Measurements from ENCODE around the gene GREM2. TPM values are rescaled to one million over a fixed set of nuclear protein-coding genes. Genes with fewer than 3 reads are reported as not detected.

GREM2 gene
- total RNA-seq, 5 donors from 2014 or later (not counting 1 experiment from before 2014, with no cell fraction given): 0.23 to 2.9 (median 0.98) TPM

DNA sequence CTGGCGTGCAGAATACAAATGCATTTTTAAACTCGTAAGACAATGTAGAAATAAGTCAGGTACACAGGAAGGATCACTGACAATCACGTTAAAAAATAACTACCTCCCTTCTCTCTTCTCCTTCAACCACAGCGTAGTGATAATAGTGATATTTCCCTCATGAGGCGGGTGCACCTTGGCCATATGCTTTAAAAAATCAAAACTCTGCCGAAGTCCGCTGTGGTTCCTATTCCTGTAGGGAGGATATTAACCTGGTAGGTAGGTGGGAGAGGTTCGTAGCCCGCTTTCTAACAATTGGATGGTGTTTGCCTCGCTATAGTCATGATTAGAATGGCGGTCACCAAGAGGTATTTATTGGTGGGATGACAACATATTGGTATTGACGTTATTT lies 732 bp downstream of the GREM2 start:
- peaks cover 15 to 32% of the 10 kb centered on the region in 2 donors for H3K27me3 Mint-ChIP-seq
- no peaks in the 10 kb centered on the region for H3K36me3 Mint-ChIP-seq
- ChIA-PET POLR2A (no interaction called here), CTCF (no interaction called here)
- H3K9me3 Mint-ChIP-seq: no peaks in the 10 kb centered on the region
- DNase-seq (peak in 1 of 35 experiments; percentile 1), ATAC-seq (replicated peaks in 1 of 4) (no peak)
- WGBS (ENCODE audit: insufficient coverage): 49% methylated on average over 5 of the region's 12 CpGs
- Histone ChIP-seq H3K4me1 (ENCODE audit: control insufficient read depth in 1 of 2, extremely low read depth in 1 of 2, insufficient read depth in 2 of 2, low read length in 2 of 2) (peaks cover 0 to 9% of the 10 kb centered on the region in 2 experiments), H3K4me3 (ENCODE audit: control insufficient read depth in 1 of 2, extremely low read depth in 1 of 2, low read length in 1 of 2) (peak overlapping the region; percentile 62), H3K36me3 (ENCODE audit: control insufficient read depth in 2 of 2, extremely low read depth in 1 of 2, insufficient read depth in 1 of 2, low read length in 1 of 2) (no peaks in the 10 kb centered on the region), H3K9me3 (no peaks in the 10 kb centered on the region), H3K27me3 (replicated peaks in 1 of 2; ENCODE audit: control insufficient read depth in 2 of 2, extremely low read depth in 1 of 2, insufficient read depth in 2 of 2, low read length in 1 of 2) (peaks cover 6 to 15% of the 10 kb centered on the region in 2 experiments), H3K27ac (ENCODE audit: low read length) (peak overlapping the region; percentile 50)
- H3K4me1 Mint-ChIP-seq: peaks cover 22 to 49% (median 42%) of the 10 kb centered on the region in 3 donors
- H3K4me3 Mint-ChIP-seq: peak overlapping the region; percentile 71 to 89 (median 88)
- H3K27ac Mint-ChIP-seq: peak overlapping the region; percentile 81 to 88

GRCh38 chr1:240610636-240611035 lies 1.3 kb downstream of the GREM2 start:
- Histone ChIP-seq H3K4me3 (ENCODE audit: control insufficient read depth in 1 of 2, extremely low read depth in 1 of 2, low read length in 1 of 2) (no peak overlapping the region), H3K36me3 (ENCODE audit: control insufficient read depth in 2 of 2, extremely low read depth in 1 of 2, insufficient read depth in 1 of 2, low read length in 1 of 2) (no peaks in the 10 kb centered on the region), H3K27ac (ENCODE audit: low read length) (no peak overlapping the region), H3K9me3 (no peaks in the 10 kb centered on the region), H3K4me1 (ENCODE audit: control insufficient read depth in 1 of 2, extremely low read depth in 1 of 2, insufficient read depth in 2 of 2, low read length in 2 of 2) (peaks cover 0 to 9% of the 10 kb centered on the region in 2 experiments), H3K27me3 (replicated peaks in 1 of 2; ENCODE audit: control insufficient read depth in 2 of 2, extremely low read depth in 1 of 2, insufficient read depth in 2 of 2, low read length in 1 of 2) (peaks cover 6 to 15% of the 10 kb centered on the region in 2 experiments)
- Mint-ChIP-seq H3K27me3 (peaks cover 15 to 32% of the 10 kb centered on the region in 2 donors), H3K36me3 (no peaks in the 10 kb centered on the region), H3K4me3 (peak overlapping the region; percentile 32 to 88 (median 71)), H3K9me3 (no peaks in the 10 kb centered on the region), H3K4me1 (peaks cover 22 to 49% (median 42%) of the 10 kb centered on the region in 3 donors), H3K27ac (peak overlapping the region in 1 of 2 donors; percentile 11)
- 73% methylated on average over 6 of the region's 6 CpGs for WGBS (ENCODE audit: insufficient coverage)
- DNase-seq: no peak
- POLR2A ChIA-PET: no interaction called here
- CTCF ChIA-PET: no interaction called here
- ATAC-seq (replicated peaks in 1 of 4): no peak

DNA sequence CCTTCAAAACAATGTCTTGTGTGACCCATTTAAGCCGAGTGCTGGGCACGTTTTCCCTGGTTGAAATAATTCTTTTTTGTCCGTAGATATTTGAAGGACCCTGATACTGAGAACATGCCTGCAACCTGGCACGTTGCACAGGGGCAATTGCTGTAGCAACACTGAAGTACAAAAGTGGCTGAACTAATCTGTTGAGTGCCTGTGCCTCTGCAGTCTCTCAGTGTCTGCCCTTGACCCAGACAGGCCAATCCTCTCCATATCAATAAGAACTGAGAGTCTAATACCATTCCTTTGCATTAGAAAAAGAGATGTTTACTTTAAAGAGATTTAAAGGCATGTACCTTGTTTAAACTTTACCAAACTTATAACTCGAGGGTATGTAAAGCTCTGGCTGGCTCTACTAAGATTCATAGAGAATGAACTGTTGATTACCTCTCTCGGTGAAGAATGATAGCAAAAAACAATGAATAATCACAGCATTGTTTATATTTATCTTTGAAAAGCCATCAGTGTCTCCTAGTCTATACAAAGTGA lies 2.4 kb downstream of the GREM2 start:
- Histone ChIP-seq H3K27me3 (replicated peaks in 1 of 2; ENCODE audit: control insufficient read depth in 2 of 2, extremely low read depth in 1 of 2, insufficient read depth in 2 of 2, low read length in 1 of 2) (peaks cover 6 to 15% of the 10 kb centered on the region in 2 experiments), H3K27ac (ENCODE audit: low read length) (no peak overlapping the region), H3K36me3 (ENCODE audit: control insufficient read depth in 2 of 2, extremely low read depth in 1 of 2, insufficient read depth in 1 of 2, low read length in 1 of 2) (no peaks in the 10 kb centered on the region), H3K9me3 (no peaks in the 10 kb centered on the region), H3K4me3 (ENCODE audit: control insufficient read depth in 1 of 2, extremely low read depth in 1 of 2, low read length in 1 of 2) (no peak overlapping the region), H3K4me1 (ENCODE audit: control insufficient read depth in 1 of 2, extremely low read depth in 1 of 2, insufficient read depth in 2 of 2, low read length in 2 of 2) (peaks cover 0 to 9% of the 10 kb centered on the region in 2 experiments)
- Mint-ChIP-seq H3K27ac (peak overlapping the region in 1 of 2 donors; percentile 44), H3K36me3 (no peaks in the 10 kb centered on the region), H3K9me3 (no peaks in the 10 kb centered on the region), H3K4me3 (peak overlapping the region in 2 of 3 donors; percentile 32 to 88), H3K27me3 (peaks cover 15 to 32% of the 10 kb centered on the region in 2 donors), H3K4me1 (peaks cover 22 to 49% (median 42%) of the 10 kb centered on the region in 3 donors)
- POLR2A ChIA-PET: no interaction called here
- WGBS (ENCODE audit: insufficient coverage): 39% methylated on average over 3 of the region's 6 CpGs
- DNase-seq: no peak
- ATAC-seq (replicated peaks in 1 of 4): no peak
- CTCF ChIA-PET: interaction anchor here in 1 of 2 donors (1.3 to 2.3 kb wide), 2 partner anchors 150 to 155 kb away, joined by 3 to 13 read pairs; no protein-coding TSS in a partner anchor

DNA sequence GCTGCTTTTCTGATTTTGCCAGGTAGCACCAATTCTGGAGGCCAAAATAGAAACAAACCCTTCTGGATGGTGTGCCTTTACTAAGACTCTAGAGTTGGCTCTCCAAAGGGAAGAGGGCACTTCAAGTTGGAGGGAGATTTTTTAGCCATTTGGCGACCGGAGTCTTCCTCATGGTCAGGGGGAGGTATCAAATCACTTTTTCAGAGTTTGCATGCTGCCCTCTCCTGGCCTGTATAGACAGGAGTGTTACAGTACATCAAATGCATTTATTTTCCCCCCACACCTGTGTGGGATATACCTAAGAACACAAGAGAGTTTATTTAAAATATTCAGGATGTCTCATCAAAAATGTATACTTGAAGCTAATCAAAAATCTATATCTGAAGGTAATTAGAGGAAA lies 3.2 kb downstream of the GREM2 start:
- Histone ChIP-seq H3K27me3 (replicated peaks in 1 of 2; ENCODE audit: control insufficient read depth in 2 of 2, extremely low read depth in 1 of 2, insufficient read depth in 2 of 2, low read length in 1 of 2) (peaks cover 6 to 15% of the 10 kb centered on the region in 2 experiments), H3K4me1 (ENCODE audit: control insufficient read depth in 1 of 2, extremely low read depth in 1 of 2, insufficient read depth in 2 of 2, low read length in 2 of 2) (peaks cover 0 to 9% of the 10 kb centered on the region in 2 experiments), H3K36me3 (ENCODE audit: control insufficient read depth in 2 of 2, extremely low read depth in 1 of 2, insufficient read depth in 1 of 2, low read length in 1 of 2) (no peaks in the 10 kb centered on the region), H3K27ac (ENCODE audit: low read length) (no peak overlapping the region), H3K4me3 (ENCODE audit: control insufficient read depth in 1 of 2, extremely low read depth in 1 of 2, low read length in 1 of 2) (no peak overlapping the region), H3K9me3 (no peaks in the 10 kb centered on the region)
- Mint-ChIP-seq H3K4me1 (peaks cover 20 to 45% (median 38%) of the 10 kb centered on the region in 3 donors), H3K27me3 (peaks cover 15 to 30% of the 10 kb centered on the region in 2 donors), H3K4me3 (peak overlapping the region in 1 of 3 donors; percentile 31), H3K36me3 (no peaks in the 10 kb centered on the region), H3K27ac (no peak overlapping the region), H3K9me3 (no peaks in the 10 kb centered on the region)
- DNase-seq: peak in 3 of 35 experiments; percentile 2 to 22 (median 4)
- ChIA-PET POLR2A (no interaction called here), CTCF (interaction anchor here in 1 of 2 donors (0.9 to 2.3 kb wide), 4 partner anchors 27 to 154 kb away, joined by 3 to 13 read pairs (median 4); no protein-coding TSS in a partner anchor)
- WGBS (ENCODE audit: insufficient coverage): no CpG with 5 or more reads among the region's 2 CpGs
- no peak for ATAC-seq (replicated peaks in 1 of 4)

GRCh38 chr1:240607006-240607405 lies 4.9 kb downstream of the GREM2 start:
- ATAC-seq (replicated peaks in 1 of 4) (no peak), DNase-seq (no peak)
- Mint-ChIP-seq H3K36me3 (no peaks in the 10 kb centered on the region), H3K4me1 (peaks cover 11 to 28% (median 21%) of the 10 kb centered on the region in 3 donors), H3K4me3 (no peak overlapping the region), H3K9me3 (no peaks in the 10 kb centered on the region), H3K27ac (no peak overlapping the region), H3K27me3 (peaks cover 13 to 17% of the 10 kb centered on the region in 2 donors)
- no peak overlapping the region for H3K27ac ChIP-seq (ENCODE audit: low read length)
- H3K4me3 ChIP-seq (ENCODE audit: control insufficient read depth in 1 of 2, extremely low read depth in 1 of 2, low read length in 1 of 2): no peak overlapping the region
- peaks cover 5 to 11% of the 10 kb centered on the region in 2 experiments for H3K27me3 ChIP-seq (replicated peaks in 1 of 2; ENCODE audit: control insufficient read depth in 2 of 2, extremely low read depth in 1 of 2, insufficient read depth in 2 of 2, low read length in 1 of 2)
- H3K9me3 ChIP-seq: no peaks in the 10 kb centered on the region
- CTCF ChIA-PET: interaction anchor here in 1 of 2 donors (0.9 to 1.7 kb wide), 3 partner anchors 142 to 152 kb away, joined by 4 to 12 read pairs (median 5); no protein-coding TSS in a partner anchor
- H3K36me3 ChIP-seq (ENCODE audit: control insufficient read depth in 2 of 2, extremely low read depth in 1 of 2, insufficient read depth in 1 of 2, low read length in 1 of 2): no peaks in the 10 kb centered on the region
- no CpG with 5 or more reads among the region's 2 CpGs for WGBS (ENCODE audit: insufficient coverage)
- H3K4me1 ChIP-seq (ENCODE audit: control insufficient read depth in 1 of 2, extremely low read depth in 1 of 2, insufficient read depth in 2 of 2, low read length in 2 of 2): peaks cover 0 to 6% of the 10 kb centered on the region in 2 experiments
- POLR2A ChIA-PET: no interaction called here

- 67% methylated on average over 2 of the region's 2 CpGs for WGBS (ENCODE audit: insufficient coverage)
- DNase-seq (no peak), ATAC-seq (replicated peaks in 1 of 4) (no peak)
- Mint-ChIP-seq H3K4me1 (no peaks in the 10 kb centered on the region), H3K36me3 (no peaks in the 10 kb centered on the region), H3K27ac (no peak overlapping the region), H3K4me3 (no peak overlapping the region), H3K9me3 (no peaks in the 10 kb centered on the region), H3K27me3 (no peaks in the 10 kb centered on the region)
- H3K9me3 ChIP-seq: no peaks in the 10 kb centered on the region
- H3K36me3 ChIP-seq (ENCODE audit: control insufficient read depth in 2 of 2, extremely low read depth in 1 of 2, insufficient read depth in 1 of 2, low read length in 1 of 2): no peaks in the 10 kb centered on the region
- ChIA-PET POLR2A (no interaction called here), CTCF (interaction anchor here in 1 of 2 donors (0.7 to 1.3 kb wide), 2 partner anchors 148 to 787 kb away, joined by 3 to 5 read pairs; no protein-coding TSS in a partner anchor)
- no peaks in the 10 kb centered on the region for H3K4me1 ChIP-seq (ENCODE audit: control insufficient read depth in 1 of 2, extremely low read depth in 1 of 2, insufficient read depth in 2 of 2, low read length in 2 of 2)
- no peak overlapping the region for H3K27ac ChIP-seq (ENCODE audit: low read length)
- no peaks in the 10 kb centered on the region for H3K27me3 ChIP-seq (replicated peaks in 1 of 2; ENCODE audit: control insufficient read depth in 2 of 2, extremely low read depth in 1 of 2, insufficient read depth in 2 of 2, low read length in 1 of 2)
- no peak overlapping the region for H3K4me3 ChIP-seq (ENCODE audit: control insufficient read depth in 1 of 2, extremely low read depth in 1 of 2, low read length in 1 of 2)
Measured at GRCh38 chr1:240602189-240602588, 9.8 kb downstream of the GREM2 start.

Measured in T-cell (primary cell).